Liver (tissue), 9 donors: ENCODE data around the gene CSNK1D. TPM values are rescaled to one million over a fixed set of nuclear protein-coding genes. Genes with fewer than 3 reads are reported as not detected.

ENCODE experiments used
- DNase-seq: peaks from one replicate; pipeline ENCODE4 v3.0.0-alpha.2; 2017; ENCODE audit warnings: low spot score
- H3K27ac ChIP-seq, 2 donors: one replicate each; pipeline ENCODE4 v1.7.0; 2013; ENCODE audit warnings: inconsistent platforms in 2 of 2, low read length in 2 of 2, control low read depth in 1 of 2, low read depth in 1 of 2, mild to moderate bottlenecking in 1 of 2
- H3K27me3 ChIP-seq, 4 donors: one replicate each; pipeline versions ENCODE4 v1.6.1 to v1.7.0; 2013; ENCODE audit warnings: low read length in 3 of 4, inconsistent platforms in 1 of 4, mild to moderate bottlenecking in 1 of 4, moderate library complexity in 1 of 4; ENCODE audit not compliant: control insufficient read depth in 4 of 4, insufficient read depth in 4 of 4
- H3K36me3 ChIP-seq, 4 donors: one replicate each; pipeline versions ENCODE4 v1.6.1 to v1.7.0; 2013; ENCODE audit warnings: low read length in 3 of 4, mild to moderate bottlenecking in 3 of 4, low read depth in 1 of 4, moderate library complexity in 1 of 4; ENCODE audit not compliant: control insufficient read depth in 4 of 4, insufficient read depth in 3 of 4
- H3K4me1 ChIP-seq, 4 donors: one replicate each; pipeline versions ENCODE4 v1.6.1 to v1.7.0; 2013; ENCODE audit warnings: low read length in 3 of 4, mild to moderate bottlenecking in 3 of 4, moderate library complexity in 1 of 4; ENCODE audit not compliant: control insufficient read depth in 4 of 4, insufficient read depth in 4 of 4
- H3K4me3 ChIP-seq, 3 donors: one replicate each; pipeline versions ENCODE4 v1.6.1 to v1.7.0; 2013; ENCODE audit warnings: low read length in 3 of 3, control low read depth in 1 of 3, low read depth in 1 of 3, mild to moderate bottlenecking in 1 of 3
- H3K9ac ChIP-seq, 2 donors: one replicate each; pipeline ENCODE4 v1.7.0; 2013; ENCODE audit warnings: low read length in 2 of 2, mild to moderate bottlenecking in 2 of 2, moderate library complexity in 2 of 2, control low read depth in 1 of 2, low read depth in 1 of 2
- H3K9me3 ChIP-seq, 4 donors: one replicate each; pipeline versions ENCODE4 v1.6.1 to v1.7.0; 2013; ENCODE audit warnings: low read length in 3 of 4; ENCODE audit not compliant: control insufficient read depth in 4 of 4
- EGR1 ChIP-seq, 2 donors: IDR thresholded peaks; 2 replicates each; pipeline ENCODE4 v1.6.1; 2016 to 2018; ENCODE audit warnings: antibody characterized with exemption in 2 of 2, low read depth in 2 of 2
- FOXA1 ChIP-seq: IDR thresholded peaks from 2 replicates; pipeline ENCODE4 v1.6.1; 2016; ENCODE audit warnings: antibody characterized with exemption
- FOXA2 ChIP-seq: IDR thresholded peaks from 2 replicates; pipeline ENCODE4 v1.6.1; 2016; ENCODE audit warnings: antibody characterized with exemption
- GABPA ChIP-seq, 2 donors: IDR thresholded peaks in 1 of 2; conservative IDR thresholded peaks in 1 of 2; 2 replicates each; pipeline ENCODE4 v1.6.1; 2016; ENCODE audit warnings: antibody characterized with exemption in 2 of 2, mild to moderate bottlenecking in 1 of 2, moderate library complexity in 1 of 2
- HNF4A ChIP-seq, 2 donors: conservative IDR thresholded peaks; 2 replicates each; pipeline ENCODE4 v1.6.1; 2016; ENCODE audit warnings: antibody characterized with exemption in 2 of 2, mild to moderate bottlenecking in 2 of 2
- HNF4G ChIP-seq: IDR thresholded peaks from 2 replicates; pipeline ENCODE4 v1.6.1; 2016; ENCODE audit warnings: antibody characterized with exemption
- JUND ChIP-seq, 2 donors: IDR thresholded peaks; 2 replicates each; pipeline ENCODE4 v1.6.1; 2016; ENCODE audit warnings: antibody characterized with exemption in 2 of 2
- NR2F2 ChIP-seq: IDR thresholded peaks from 2 replicates; pipeline ENCODE4 v1.6.1; 2016; ENCODE audit warnings: antibody characterized with exemption
- RAD21 ChIP-seq, 2 donors: IDR thresholded peaks; 2 replicates each; pipeline ENCODE4 v1.6.1; 2016; ENCODE audit warnings: antibody characterized with exemption in 2 of 2, mild to moderate bottlenecking in 2 of 2
- RXRA ChIP-seq, 2 donors: IDR thresholded peaks; 2 replicates each; pipeline ENCODE4 v1.6.1; 2017 to 2018; ENCODE audit warnings: antibody characterized with exemption in 2 of 2, mild to moderate bottlenecking in 1 of 2
- SP1 ChIP-seq: IDR thresholded peaks from 2 replicates; pipeline ENCODE4 v1.6.1; 2018; ENCODE audit warnings: antibody characterized with exemption, mild to moderate bottlenecking
- TAF1 ChIP-seq: conservative IDR thresholded peaks from 2 replicates; pipeline ENCODE4 v1.6.1; 2016; ENCODE audit warnings: antibody characterized with exemption, mild to moderate bottlenecking
- YY1 ChIP-seq: IDR thresholded peaks from 2 replicates; pipeline ENCODE4 v1.6.1; 2016; ENCODE audit warnings: antibody characterized with exemption, mild to moderate bottlenecking
- WGBS: extraction: QIAGEN DNeasy Blood & Tissue Kit; methylation state at CpG from one replicate; pipeline ENCODE4 v1.1.7; 2013; 5-methylcytosine and 5-hydroxymethylcytosine counted together
- polyA plus RNA-seq, 2 donors: library from polyadenylated mRNA; stranded (reverse) in 1 of 2; unstranded in 1 of 2; fragments of 200-250 nt in 1 of 2; fragments of >200 nt in 1 of 2; fragmentation: Nextera tagmentation in 1 of 2; extraction: Ambion mirVana in 1 of 2; gene quantifications; one replicate each; pipeline versions ENCODE4 v1.2.1 to v1.2.3, GENCODE V29; 2013 to 2015
- total RNA-seq, 2 donors: library from RNA; depleted of rRNA; stranded (reverse); fragments of >200 nt; gene quantifications; one replicate each; pipeline ENCODE4 v1.2.3, GENCODE V29; 2014
- TF ChIP-seq, protein P1 (sequence below): IDR thresholded peaks from 2 replicates; pipeline ENCODE4 v1.6.1; 2016; ENCODE audit warnings: antibody characterized with exemption
- TF ChIP-seq, protein P2 (sequence below): IDR thresholded peaks from 2 replicates; pipeline ENCODE4 v1.6.1; 2016; ENCODE audit warnings: antibody characterized with exemption
- TF ChIP-seq, protein P3 (sequence below): fragments of 150-350 bp; IDR thresholded peaks from 2 replicates; pipeline ENCODE4 v1.5.1; 2017; ENCODE audit warnings: improper control_type of control experiment, low read depth, low read length; ENCODE audit not compliant: missing input control
- TF ChIP-seq, protein P4 (sequence below): IDR thresholded peaks from 2 replicates; pipeline ENCODE4 v1.6.1; 2016; ENCODE audit warnings: antibody characterized with exemption, mild to moderate bottlenecking
- TF ChIP-seq, protein P5 (sequence below): IDR thresholded peaks from 2 replicates; pipeline ENCODE4 v1.6.1; 2016; ENCODE audit warnings: antibody characterized with exemption
- donor health status: healthy.
- donor health status: healthy.
- donor health status: healthy.
- donor health status: healthy.
- donor health status: healthy.

CSNK1D gene
- total and polyA plus RNA-seq, 4 donors = 22.0 to 49.0 (median 34.2) TPM

DNA sequence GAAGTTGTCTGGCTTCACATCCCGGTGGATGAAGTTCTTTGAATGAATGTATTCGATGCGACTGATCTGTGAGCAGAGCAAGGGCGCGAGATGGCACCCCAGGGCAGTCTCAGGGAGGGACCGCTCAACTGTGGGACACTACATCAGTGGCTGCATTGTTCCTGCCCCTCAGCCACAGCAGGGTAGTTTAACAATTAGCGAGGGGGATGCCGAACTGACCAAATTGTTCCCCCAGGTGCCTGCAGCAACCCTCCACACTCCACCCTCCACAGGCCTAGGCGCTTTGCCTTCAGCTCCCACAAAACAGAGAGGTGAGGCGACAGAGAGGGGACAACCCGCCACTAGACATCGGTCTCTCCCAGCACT is 20.3 kb downstream of the CSNK1D start:
- no peak overlapping the region for H3K4me3 ChIP-seq
- H3K27me3 ChIP-seq = no peaks in the 10 kb centered on the region
- no peak overlapping the region for H3K27ac ChIP-seq
- peaks cover 41 to 72% (median 53%) of the 10 kb centered on the region in 4 donors for H3K36me3 ChIP-seq
- H3K9ac ChIP-seq = no peak overlapping the region
- WGBS = 96% methylated on average over 12 of the region's 12 CpGs
- TF ChIP-seq NR2F2 (no peak), GABPA (IDR thresholded peaks at IDR 0.05 in 1 of 2, conservative IDR thresholded peaks at IDR 0.05 in 1 of 2) (no peak), RAD21 (IDR thresholded peaks at IDR 0.05) (no peak), TAF1 (no peak), HNF4A (conservative IDR thresholded peaks at IDR 0.05) (no peak), FOXA1 (no peak), HNF4G (no peak), RXRA (IDR thresholded peaks at IDR 0.05) (no peak)
- TF ChIP-seq, protein P1, sequence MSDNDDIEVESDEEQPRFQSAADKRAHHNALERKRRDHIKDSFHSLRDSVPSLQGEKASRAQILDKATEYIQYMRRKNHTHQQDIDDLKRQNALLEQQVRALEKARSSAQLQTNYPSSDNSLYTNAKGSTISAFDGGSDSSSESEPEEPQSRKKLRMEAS = no peak
- TF ChIP-seq, protein P2, sequence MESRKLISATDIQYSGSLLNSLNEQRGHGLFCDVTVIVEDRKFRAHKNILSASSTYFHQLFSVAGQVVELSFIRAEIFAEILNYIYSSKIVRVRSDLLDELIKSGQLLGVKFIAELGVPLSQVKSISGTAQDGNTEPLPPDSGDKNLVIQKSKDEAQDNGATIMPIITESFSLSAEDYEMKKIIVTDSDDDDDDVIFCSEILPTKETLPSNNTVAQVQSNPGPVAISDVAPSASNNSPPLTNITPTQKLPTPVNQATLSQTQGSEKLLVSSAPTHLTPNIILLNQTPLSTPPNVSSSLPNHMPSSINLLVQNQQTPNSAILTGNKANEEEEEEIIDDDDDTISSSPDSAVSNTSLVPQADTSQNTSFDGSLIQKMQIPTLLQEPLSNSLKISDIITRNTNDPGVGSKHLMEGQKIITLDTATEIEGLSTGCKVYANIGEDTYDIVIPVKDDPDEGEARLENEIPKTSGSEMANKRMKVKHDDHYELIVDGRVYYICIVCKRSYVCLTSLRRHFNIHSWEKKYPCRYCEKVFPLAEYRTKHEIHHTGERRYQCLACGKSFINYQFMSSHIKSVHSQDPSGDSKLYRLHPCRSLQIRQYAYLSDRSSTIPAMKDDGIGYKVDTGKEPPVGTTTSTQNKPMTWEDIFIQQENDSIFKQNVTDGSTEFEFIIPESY = no peak
- no peak for DNase-seq
- no peaks in the 10 kb centered on the region for H3K4me1 ChIP-seq
- no peaks in the 10 kb centered on the region for H3K9me3 ChIP-seq

DNA sequence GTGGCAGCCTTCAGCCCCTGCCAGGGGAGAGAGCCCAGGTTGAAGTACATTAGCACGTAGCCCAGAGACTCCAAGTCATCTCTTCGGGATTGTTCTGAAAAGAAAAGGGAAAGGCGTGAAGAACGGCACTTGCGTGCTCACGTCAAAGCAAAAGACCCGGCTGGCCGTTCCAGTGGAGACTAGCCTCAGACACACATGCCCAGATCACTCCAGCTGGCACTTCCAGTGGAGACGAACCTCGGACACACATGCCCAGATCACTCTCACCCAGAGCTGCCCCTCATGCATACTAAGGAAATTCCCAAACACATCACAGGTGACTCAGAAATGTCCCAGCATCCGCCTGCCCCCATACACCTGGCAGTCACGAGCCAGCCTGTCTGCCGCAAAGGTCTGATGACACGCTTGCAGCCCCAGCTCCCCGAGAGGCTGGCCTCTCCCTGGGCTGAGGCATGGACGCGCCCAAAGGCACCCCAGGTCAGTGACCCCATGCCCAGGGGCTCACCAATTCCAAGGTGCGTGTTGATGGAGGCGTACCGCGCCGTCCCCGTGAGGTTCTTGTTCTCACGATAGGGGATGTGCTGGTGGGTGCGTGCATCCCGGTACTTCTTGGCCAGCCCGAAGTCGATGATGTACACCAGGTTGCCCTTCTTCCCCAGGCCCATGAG is 20.9 kb downstream of the CSNK1D start:
- H3K27ac ChIP-seq = no peak overlapping the region
- no peak for DNase-seq
- H3K4me3 ChIP-seq = no peak overlapping the region
- H3K27me3 ChIP-seq = no peaks in the 10 kb centered on the region
- H3K4me1 ChIP-seq = no peaks in the 10 kb centered on the region
- TF ChIP-seq RXRA (IDR thresholded peaks at IDR 0.05) (no peak), GABPA (IDR thresholded peaks at IDR 0.05 in 1 of 2, conservative IDR thresholded peaks at IDR 0.05 in 1 of 2) (no peak), EGR1 (IDR thresholded peaks at IDR 0.05; ENCODE audit: low read depth in 2 of 2) (no peak), TAF1 (no peak), FOXA2 (no peak), NR2F2 (no peak), HNF4A (conservative IDR thresholded peaks at IDR 0.05) (no peak), SP1 (no peak), HNF4G (no peak), RAD21 (IDR thresholded peaks at IDR 0.05) (no peak), JUND (IDR thresholded peaks at IDR 0.05) (no peak), YY1 (no peak)
- TF ChIP-seq, protein P2 = no peak
- TF ChIP-seq, protein P3, sequence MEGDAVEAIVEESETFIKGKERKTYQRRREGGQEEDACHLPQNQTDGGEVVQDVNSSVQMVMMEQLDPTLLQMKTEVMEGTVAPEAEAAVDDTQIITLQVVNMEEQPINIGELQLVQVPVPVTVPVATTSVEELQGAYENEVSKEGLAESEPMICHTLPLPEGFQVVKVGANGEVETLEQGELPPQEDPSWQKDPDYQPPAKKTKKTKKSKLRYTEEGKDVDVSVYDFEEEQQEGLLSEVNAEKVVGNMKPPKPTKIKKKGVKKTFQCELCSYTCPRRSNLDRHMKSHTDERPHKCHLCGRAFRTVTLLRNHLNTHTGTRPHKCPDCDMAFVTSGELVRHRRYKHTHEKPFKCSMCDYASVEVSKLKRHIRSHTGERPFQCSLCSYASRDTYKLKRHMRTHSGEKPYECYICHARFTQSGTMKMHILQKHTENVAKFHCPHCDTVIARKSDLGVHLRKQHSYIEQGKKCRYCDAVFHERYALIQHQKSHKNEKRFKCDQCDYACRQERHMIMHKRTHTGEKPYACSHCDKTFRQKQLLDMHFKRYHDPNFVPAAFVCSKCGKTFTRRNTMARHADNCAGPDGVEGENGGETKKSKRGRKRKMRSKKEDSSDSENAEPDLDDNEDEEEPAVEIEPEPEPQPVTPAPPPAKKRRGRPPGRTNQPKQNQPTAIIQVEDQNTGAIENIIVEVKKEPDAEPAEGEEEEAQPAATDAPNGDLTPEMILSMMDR = no peak
- TF ChIP-seq, protein P4, sequence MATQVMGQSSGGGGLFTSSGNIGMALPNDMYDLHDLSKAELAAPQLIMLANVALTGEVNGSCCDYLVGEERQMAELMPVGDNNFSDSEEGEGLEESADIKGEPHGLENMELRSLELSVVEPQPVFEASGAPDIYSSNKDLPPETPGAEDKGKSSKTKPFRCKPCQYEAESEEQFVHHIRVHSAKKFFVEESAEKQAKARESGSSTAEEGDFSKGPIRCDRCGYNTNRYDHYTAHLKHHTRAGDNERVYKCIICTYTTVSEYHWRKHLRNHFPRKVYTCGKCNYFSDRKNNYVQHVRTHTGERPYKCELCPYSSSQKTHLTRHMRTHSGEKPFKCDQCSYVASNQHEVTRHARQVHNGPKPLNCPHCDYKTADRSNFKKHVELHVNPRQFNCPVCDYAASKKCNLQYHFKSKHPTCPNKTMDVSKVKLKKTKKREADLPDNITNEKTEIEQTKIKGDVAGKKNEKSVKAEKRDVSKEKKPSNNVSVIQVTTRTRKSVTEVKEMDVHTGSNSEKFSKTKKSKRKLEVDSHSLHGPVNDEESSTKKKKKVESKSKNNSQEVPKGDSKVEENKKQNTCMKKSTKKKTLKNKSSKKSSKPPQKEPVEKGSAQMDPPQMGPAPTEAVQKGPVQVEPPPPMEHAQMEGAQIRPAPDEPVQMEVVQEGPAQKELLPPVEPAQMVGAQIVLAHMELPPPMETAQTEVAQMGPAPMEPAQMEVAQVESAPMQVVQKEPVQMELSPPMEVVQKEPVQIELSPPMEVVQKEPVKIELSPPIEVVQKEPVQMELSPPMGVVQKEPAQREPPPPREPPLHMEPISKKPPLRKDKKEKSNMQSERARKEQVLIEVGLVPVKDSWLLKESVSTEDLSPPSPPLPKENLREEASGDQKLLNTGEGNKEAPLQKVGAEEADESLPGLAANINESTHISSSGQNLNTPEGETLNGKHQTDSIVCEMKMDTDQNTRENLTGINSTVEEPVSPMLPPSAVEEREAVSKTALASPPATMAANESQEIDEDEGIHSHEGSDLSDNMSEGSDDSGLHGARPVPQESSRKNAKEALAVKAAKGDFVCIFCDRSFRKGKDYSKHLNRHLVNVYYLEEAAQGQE = no peak
- TF ChIP-seq, protein P5, sequence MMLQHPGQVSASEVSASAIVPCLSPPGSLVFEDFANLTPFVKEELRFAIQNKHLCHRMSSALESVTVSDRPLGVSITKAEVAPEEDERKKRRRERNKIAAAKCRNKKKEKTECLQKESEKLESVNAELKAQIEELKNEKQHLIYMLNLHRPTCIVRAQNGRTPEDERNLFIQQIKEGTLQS = no peak
- TF ChIP-seq, protein P1 = no peak
- H3K9me3 ChIP-seq = no peaks in the 10 kb centered on the region
- H3K9ac ChIP-seq = no peak overlapping the region
- H3K36me3 ChIP-seq = peaks cover 44 to 75% (median 55%) of the 10 kb centered on the region in 4 donors
- WGBS = 95% methylated on average over 28 of the region's 28 CpGs
